KOPT-K1 (cell line): ENCODE measurements around the gene CCNQ.

ENCODE experiments used
- H3K27ac ChIP-seq: fragments of 200-600 bp; sonication (generic); 2 replicates; pipeline ENCODE4 v1.5.1; 2016; ENCODE audit warnings: antibody characterized with exemption, mild to moderate bottlenecking, low read depth, low read length; ENCODE audit not compliant: poor library complexity, severe bottlenecking
- H3K36me3 ChIP-seq: fragments of 200-600 bp; sonication (generic); 2 replicates; pipeline ENCODE4 v1.5.1; 2017; ENCODE audit warnings: antibody characterized with exemption, mild to moderate bottlenecking, low read length, moderate library complexity; ENCODE audit not compliant: insufficient read depth
- H3K9me3 ChIP-seq: fragments of 200-600 bp; sonication (generic); 2 replicates; pipeline ENCODE4 v1.5.1; 2017; ENCODE audit warnings: antibody characterized with exemption, low read length, mild to moderate bottlenecking; ENCODE audit not compliant: insufficient read depth, poor library complexity, severe bottlenecking

Gene CCNQ

DNA sequence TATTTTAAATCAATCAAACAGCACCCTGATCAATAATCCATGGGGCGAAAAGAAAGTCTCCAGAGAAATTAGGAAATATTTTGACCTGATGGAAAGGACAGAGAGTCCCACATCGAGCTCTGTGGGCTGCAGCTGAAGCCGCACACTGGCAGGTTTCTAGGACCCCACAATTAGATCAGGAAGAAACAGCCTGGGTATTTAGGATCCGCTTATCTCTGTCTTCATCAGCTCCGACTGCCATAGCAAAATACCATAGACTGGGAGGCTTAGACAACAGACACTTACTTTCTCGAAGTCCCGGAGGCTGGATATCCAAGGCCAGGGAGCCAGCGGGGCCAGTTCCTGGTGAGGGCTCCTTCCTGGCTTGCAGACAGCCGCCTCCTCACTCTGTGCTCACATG, 36.4 kb downstream of the CCNQ start:
- no peaks in the 10 kb centered on the region for H3K9me3 ChIP-seq
- H3K27ac ChIP-seq = no peak overlapping the region
- no peaks in the 10 kb centered on the region for H3K36me3 ChIP-seq

DNA sequence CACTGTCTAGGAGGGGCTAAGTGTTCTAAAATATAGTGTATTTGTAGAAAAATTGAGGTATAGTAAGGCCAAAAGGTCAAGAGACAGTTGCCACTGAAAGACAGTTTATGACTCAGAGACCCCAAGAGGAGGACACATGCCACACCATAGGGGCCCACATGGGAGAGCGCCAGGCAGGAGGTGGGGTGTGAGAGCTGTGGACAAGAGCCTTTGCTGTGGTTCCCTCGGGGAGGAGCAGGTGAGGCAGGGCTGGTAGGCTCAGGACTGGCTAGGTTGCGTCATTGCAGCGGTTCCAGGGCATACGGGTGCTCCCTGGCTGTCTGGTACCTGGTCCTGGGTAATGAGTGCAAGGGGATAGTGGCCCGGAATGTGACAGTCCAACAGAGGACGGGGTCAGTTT, 37.6 kb downstream of the CCNQ start:
- H3K36me3 ChIP-seq = no peaks in the 10 kb centered on the region
- H3K27ac ChIP-seq = no peak overlapping the region
- H3K9me3 ChIP-seq = no peaks in the 10 kb centered on the region

DNA sequence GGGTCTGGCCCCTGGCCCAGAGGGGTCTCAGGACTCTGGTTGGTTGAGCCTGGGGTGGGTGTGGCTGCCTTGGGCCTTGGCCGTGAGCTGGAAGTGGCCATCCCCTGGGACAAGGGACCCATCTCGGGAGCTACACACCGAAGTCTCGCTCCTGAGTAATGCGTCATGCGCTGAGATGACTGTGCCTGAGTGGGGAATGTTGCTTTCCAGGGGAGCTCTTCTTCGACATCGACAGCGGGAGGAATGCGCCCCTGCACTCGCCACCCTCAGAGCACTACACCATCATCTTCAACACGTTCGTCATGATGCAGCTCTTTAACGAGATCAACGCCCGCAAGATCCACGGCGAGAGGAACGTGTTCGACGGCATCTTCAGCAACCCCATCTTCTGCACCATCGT, 38.5 kb downstream of the CCNQ start:
- Histone ChIP-seq H3K9me3 (no peaks in the 10 kb centered on the region), H3K36me3 (no peaks in the 10 kb centered on the region), H3K27ac (no peak overlapping the region)

DNA sequence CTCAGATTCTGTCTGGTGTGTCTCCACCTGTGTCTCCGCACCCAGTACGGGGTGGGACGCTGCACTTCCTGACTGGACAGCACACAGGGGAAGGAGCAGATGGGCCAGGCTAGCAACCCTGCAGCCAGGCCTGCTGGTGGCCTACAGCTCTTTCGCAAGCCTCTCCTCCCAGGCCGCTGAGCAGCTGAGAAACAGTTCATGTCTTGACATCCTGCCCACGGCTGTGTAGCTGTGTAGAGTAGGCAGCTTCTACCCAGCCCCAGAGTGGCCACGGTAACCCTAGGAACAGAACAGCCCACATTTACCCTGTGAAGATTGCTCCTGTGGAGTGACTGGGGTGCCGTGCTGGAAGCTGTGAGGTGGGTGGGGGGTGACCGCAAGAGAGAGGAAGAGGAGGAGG, 38.9 kb downstream of the CCNQ start:
- Histone ChIP-seq H3K27ac (no peak overlapping the region), H3K36me3 (no peaks in the 10 kb centered on the region), H3K9me3 (no peaks in the 10 kb centered on the region)

DNA sequence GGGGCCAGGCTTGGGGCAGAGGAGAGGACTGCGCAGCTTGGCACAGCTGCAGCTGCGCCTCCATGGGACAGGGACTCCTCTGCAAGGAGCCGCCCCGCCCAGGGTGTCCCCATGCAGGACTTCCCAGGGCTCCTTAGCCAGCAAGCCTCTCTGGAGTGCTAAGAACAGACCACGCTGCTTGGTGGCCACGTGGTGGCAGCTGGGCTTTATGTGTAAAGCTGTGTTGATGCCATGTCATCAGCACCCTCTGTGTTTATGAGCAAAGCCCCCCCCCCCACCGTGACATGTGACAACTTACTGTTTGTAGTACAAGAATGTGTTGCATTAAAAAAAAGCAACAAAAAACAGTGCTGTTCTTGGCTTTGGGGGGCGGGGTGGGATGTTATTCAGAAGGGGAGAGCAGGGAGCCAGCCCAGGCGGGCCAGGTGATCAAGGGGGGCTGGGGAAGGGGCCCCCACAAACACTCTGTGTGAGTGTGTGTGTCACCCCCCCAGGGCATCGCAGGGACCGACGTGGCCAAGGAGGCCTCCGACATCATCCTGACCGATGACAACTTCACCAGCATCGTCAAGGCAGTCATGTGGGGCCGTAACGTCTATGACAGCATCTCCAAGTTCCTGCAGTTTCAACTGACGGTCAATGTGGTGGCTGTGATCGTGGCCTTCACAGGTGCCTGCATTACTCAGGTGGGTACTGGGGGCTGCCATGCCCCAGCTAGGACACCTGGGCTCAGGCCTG, 41.2 kb downstream of the CCNQ start:
- no peaks in the 10 kb centered on the region for H3K9me3 ChIP-seq
- H3K27ac ChIP-seq = no peak overlapping the region
- H3K36me3 ChIP-seq = no peaks in the 10 kb centered on the region

DNA sequence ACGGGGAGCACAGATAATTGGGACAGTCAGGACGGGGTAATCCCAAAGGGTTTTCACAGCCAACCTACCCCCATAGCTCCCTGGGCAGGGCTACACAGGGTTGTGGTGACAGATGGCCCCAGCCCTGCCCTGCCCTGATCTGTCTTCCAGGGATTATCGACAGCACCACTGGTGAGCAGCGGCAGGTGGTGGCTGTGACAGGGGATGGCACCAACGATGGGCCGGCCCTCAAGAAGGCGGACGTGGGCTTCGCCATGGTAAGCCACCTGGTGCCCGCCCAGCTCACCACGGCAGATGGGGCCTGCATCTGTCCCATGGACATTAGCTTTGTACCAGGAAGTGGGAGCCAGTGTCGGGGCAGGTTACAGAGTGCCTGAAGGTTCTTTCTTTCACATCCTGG, 42.2 kb downstream of the CCNQ start:
- no peak overlapping the region for H3K27ac ChIP-seq
- no peaks in the 10 kb centered on the region for H3K36me3 ChIP-seq

DNA sequence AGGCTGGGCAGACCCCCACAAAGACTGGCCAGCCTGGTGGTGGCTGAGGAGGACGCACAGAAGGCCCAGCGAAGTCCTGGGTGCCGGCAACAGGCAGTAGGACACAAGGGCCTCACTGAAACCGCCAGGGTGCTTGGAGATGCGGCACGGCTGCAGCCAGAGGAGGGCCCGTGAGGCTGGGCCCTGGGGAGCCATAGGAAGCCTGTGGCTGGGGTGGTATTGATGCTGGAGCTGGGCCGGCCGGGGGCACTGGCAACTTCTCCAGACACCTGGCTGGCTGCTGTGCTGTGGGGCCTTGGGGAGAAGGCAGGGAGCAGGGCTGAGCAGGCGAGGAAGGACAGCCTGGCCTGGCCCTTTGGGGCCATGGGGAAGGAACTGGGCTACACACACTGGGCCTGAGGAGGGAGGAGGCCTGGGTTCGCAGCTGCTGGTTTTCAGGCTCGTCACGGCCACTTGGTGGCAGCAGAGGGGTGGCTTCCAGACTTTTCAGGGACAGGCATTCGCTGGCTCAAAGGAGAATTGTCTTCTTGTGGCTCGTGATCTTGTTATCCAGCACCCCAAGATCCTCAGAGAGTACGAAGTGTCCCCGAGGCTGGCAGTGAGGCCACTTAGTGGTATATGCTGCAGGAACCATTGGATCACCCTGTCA, 44.3 kb downstream of the CCNQ start:
- H3K9me3 ChIP-seq = no peaks in the 10 kb centered on the region
- no peak overlapping the region for H3K27ac ChIP-seq
- H3K36me3 ChIP-seq = no peaks in the 10 kb centered on the region

More for the DNA sequence above, 42.2 kb downstream of the CCNQ start:
- no peaks in the 10 kb centered on the region for H3K9me3 ChIP-seq

DNA sequence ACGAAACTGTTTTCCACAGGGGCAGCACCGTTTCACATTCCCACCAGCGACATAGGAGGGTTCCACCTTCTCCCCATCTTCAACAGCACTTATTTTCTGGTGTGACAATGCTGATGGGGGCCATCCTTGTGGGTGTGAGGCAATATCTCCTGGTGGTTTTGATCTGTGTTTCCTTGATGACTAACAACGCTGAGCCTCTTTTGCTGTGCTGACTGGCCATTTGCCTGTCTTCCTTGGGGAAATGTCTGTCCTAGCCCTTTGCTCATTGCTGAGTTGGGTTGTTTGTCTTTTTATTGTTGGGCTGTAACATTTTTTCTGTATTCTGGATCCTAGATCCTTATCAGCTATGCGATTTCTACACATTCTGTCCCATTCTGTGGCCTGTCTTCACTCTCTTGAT, 47.8 kb downstream of the CCNQ start:
- Histone ChIP-seq H3K36me3 (no peaks in the 10 kb centered on the region), H3K9me3 (no peaks in the 10 kb centered on the region), H3K27ac (no peak overlapping the region)

DNA sequence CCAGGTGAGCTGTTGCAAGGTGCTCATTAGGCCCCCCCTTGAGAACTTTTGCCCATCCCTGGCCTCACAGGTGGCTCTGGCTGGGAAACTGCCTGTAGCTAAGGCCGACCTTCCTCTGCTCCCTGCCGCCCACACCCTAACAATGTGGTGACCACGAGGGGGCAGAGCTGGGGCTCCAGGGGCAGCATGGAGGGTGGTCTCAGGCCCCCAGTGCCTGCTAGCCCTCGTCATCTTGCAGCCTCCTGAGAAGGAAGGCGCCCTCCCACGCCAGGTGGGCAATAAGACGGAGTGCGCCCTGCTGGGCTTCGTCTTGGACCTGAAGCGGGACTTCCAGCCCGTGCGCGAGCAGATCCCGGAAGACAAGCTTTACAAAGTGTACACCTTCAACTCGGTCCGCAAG, 49.1 kb downstream of the CCNQ start:
- H3K36me3 ChIP-seq = no peaks in the 10 kb centered on the region
- no peak overlapping the region for H3K27ac ChIP-seq
- no peaks in the 10 kb centered on the region for H3K9me3 ChIP-seq

DNA sequence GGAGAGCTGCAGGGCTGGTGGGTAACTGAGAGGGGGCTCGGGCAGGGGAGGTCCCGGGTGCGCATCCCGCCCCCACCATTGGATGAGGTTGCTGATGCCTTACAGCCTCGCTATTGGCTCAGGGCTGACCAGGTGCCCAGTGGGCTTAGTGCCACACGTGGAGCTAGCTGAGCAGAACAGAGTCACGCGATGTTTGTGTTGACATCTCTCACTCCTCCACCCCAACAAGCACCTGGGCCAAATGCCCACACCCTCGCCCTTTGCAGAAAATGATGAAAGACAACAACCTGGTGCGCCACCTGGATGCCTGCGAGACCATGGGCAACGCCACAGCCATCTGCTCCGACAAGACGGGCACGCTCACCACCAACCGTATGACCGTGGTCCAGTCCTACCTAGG, 49.7 kb downstream of the CCNQ start:
- Histone ChIP-seq H3K36me3 (no peaks in the 10 kb centered on the region), H3K27ac (no peak overlapping the region), H3K9me3 (no peaks in the 10 kb centered on the region)

DNA sequence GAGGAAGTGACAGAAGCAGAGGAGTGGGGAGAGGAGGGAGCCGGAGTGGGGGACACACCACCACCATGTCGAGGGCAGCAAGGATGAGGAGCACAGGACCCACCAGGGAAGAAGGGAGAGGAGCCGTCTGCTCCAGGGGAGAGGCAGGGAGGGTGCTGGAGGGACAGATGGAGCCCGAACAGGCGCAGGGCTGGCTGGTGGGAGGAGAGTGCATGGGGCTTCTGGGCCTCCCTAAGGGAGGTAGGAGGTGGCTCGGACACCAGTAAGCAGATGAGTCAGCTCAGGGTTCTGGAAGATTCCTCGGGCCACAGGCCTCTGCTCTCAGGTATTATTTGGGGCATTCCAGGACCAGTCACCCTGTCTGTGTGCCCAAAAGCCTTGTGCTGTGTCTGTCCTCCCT, 51.7 kb downstream of the CCNQ start:
- H3K36me3 ChIP-seq = no peaks in the 10 kb centered on the region
- no peak overlapping the region for H3K27ac ChIP-seq
- H3K9me3 ChIP-seq = no peaks in the 10 kb centered on the region

DNA sequence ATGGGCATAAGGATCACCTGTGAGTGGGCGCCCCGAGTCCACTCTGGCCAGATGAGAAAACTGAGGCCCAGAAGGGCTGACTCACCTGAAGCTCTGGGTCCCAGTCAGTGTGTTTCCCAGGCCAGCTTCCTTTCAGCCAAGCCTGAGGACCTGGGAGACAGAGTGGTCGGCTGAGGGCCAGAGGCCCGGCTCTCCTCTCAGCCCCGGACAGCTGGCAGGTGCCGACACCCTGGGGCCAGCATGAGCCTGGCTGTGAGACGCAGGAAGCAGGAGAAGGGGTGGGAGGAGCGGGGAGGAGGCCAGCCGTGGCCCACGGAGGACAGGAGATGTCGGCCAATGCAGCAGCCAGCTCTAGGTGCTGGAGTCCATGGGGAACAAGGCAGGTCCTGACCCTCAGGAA, 52.6 kb downstream of the CCNQ start:
- H3K9me3 ChIP-seq = no peaks in the 10 kb centered on the region

DNA sequence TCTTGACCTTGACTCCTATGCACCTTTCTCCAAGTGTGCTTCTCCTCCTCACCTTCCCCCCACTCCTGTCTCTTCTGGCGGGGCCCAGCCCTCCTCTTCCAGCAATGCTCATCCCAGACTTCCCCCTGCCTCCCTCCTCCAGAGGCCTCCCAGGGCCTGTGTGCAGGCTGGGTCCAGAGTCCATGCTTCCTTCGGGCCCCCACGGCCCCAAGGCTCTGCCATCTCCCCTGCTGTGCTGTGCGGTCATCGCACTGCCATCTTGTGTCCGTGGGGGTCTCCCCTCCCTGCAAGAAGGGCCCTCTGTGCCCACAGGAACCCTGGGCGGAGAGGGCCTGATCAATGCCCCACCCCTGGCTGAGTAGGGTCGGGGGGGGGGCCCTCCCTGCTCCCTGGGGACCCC, 54.2 kb downstream of the CCNQ start:
- no peak overlapping the region for H3K27ac ChIP-seq
- H3K9me3 ChIP-seq = no peaks in the 10 kb centered on the region
- no peaks in the 10 kb centered on the region for H3K36me3 ChIP-seq

More for the DNA sequence above, 52.6 kb downstream of the CCNQ start:
- Histone ChIP-seq H3K27ac (no peak overlapping the region), H3K36me3 (no peaks in the 10 kb centered on the region)

DNA sequence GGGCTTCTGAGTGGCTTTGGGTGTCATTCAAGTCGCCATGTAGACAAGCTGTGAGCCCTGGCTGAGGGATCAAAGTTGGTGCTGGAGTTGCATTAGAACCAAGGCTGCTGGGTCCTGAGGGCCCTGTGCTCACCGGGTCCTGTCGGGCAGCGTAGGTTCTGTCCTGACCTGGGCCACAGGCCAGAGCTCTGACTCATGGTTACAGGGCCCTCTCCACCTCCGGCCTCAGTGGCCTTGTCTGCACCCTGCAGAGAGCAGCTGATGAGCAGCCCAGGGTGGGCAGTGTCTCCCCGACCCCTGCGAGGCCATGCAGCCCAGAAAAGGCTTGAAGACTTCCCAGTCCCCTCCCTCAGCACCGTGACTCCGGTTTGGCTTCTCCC, 59.0 kb downstream of the CCNQ start:
- H3K27ac ChIP-seq = no peak overlapping the region
- H3K36me3 ChIP-seq = no peaks in the 10 kb centered on the region
- H3K9me3 ChIP-seq = no peaks in the 10 kb centered on the region

DNA sequence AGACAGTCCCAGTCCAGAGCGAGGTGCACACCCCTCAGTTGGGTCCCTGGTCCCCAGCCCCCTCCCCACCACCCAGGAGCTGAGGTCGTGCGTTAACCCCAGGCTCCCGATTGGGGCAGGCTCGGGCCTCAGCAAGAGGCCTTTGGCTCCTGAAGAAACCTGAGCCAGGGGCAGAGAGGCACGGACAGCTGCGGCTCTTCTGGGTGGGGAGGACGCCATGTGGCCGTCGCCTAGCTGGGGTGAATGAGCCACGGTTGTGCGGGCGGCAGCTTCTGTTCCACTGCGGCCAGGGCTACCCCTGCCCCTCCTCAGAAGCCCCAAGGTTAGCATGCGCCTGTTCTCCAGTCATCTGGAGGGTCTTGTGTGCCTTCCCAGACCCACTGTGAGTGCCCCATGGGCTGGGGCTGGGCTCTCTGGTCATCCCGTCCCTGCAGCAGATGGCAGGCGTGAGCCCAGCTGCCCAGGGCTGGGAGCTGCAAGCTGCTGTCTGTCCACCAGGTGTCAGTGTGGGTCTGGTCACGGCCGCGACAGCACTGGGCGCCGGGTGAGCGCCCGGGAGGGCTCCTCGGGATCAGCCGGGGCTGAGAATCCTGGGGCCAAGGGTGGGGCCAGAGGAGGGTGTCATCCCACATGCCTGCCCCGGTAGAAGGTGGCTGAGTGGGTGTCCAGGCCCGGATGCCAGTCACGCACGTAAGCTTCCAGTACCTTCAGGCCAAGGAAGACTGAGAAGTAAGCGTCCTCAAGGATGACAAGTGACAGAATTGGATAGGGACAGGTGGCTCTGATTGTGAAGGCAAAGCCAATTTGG, 59.6 kb downstream of the CCNQ start:
- no peak overlapping the region for H3K27ac ChIP-seq
- no peaks in the 10 kb centered on the region for H3K36me3 ChIP-seq
- no peaks in the 10 kb centered on the region for H3K9me3 ChIP-seq
